Ovary (tissue), 9 donors: Measurements from ENCODE around the gene CARD8. TPM values are rescaled to one million over a fixed set of nuclear protein-coding genes. Genes with fewer than 3 reads are reported as not detected.

Source experiments
- DNase-seq, 5 donors: peaks; one replicate each; pipeline ENCODE4 v3.0.0-alpha.2; 2019 to 2020
- H3K27ac ChIP-seq, 2 donors: fragments of 200-600 bp; one replicate each; pipeline versions ENCODE4 v1.5.1 to v1.8.0; 2019 to 2022
- H3K27me3 ChIP-seq: fragments of 200-600 bp; one replicate; pipeline ENCODE4 v1.8.0; 2022
- H3K36me3 ChIP-seq: fragments of 200-600 bp; sonication (generic); one replicate; pipeline ENCODE4 v1.5.1; 2019
- H3K4me1 ChIP-seq: one replicate; pipeline ENCODE4 v1.8.1; 2013; ENCODE audit warnings: mild to moderate bottlenecking, moderate library complexity; ENCODE audit not compliant: insufficient read depth
- H3K4me3 ChIP-seq: fragments of 200-600 bp; sonication (generic); one replicate; pipeline ENCODE4 v1.5.1; 2017
- H3K9me3 ChIP-seq, 2 donors: fragments of 200-600 bp in 1 of 2; sonication (generic) in 1 of 2; one replicate each; pipeline versions ENCODE4 v1.5.1 to v1.8.1; 2013 to 2019; ENCODE audit warnings: mild to moderate bottlenecking in 1 of 2, moderate library complexity in 1 of 2
- CTCF ChIP-seq, 3 donors: fragments of 450-650 bp in 2 of 3; fragments of 200-600 bp in 1 of 3; IDR thresholded peaks; one replicate each; pipeline versions ENCODE4 v1.5.1 to v1.8.0; 2016 to 2022; ENCODE audit warnings: antibody characterized with exemption in 3 of 3, mild to moderate bottlenecking in 1 of 3
- EP300 ChIP-seq: sonication (generic); formaldehyde crosslinking; IDR thresholded peaks from one replicate; pipeline ENCODE4 v1.6.1; 2017; ENCODE audit warnings: antibody characterized with exemption
- POLR2A ChIP-seq: fragments of 450-650 bp; IDR thresholded peaks from one replicate; pipeline ENCODE4 v1.6.1; 2017; ENCODE audit warnings: antibody characterized with exemption, mild to moderate bottlenecking, moderate library complexity
- WGBS, 3 donors: extraction: QIAGEN DNeasy Blood & Tissue Kit in 1 of 3; methylation state at CpG; one replicate each; pipeline versions ENCODE4 v1.1.5 to v1.1.7; 2013 to 2017; 5-methylcytosine and 5-hydroxymethylcytosine counted together
- intact Hi-C, 4 donors: fragments of 100-400 bp; cut with DNase I; formaldehyde crosslinking; loops; one replicate each; pipeline versions ENCODE4 v1.11.0 to v1.15.1; 2022 to 2023
- polyA plus RNA-seq, 2 donors: library from polyadenylated mRNA; stranded (reverse); fragments of 200-250 nt in 1 of 2; fragments of 350-450 nt in 1 of 2; fragmentation: Illumina TruSeq in 1 of 2; extraction: RNeasy Lipid Tissue Mini Kit (QIAGEN cat#74804) in 1 of 2; gene quantifications; one replicate each; pipeline ENCODE4 v1.2.3, GENCODE V29; 2013 to 2014
- total RNA-seq, 7 donors: library from RNA; depleted of rRNA in 2 of 7; stranded (reverse); fragments of >200 nt in 2 of 7; fragmentation: NEBNext Ultra II Directional in 3 of 7; extraction: Animal tissue kit (Norgen Biotek cat#: 25700) in 3 of 7; gene quantifications; one replicate each; pipeline versions ENCODE4 v1.1.0 to v1.2.4, GENCODE V29; 2016 to 2023
- donor health status: DM: no; HTN: no; CAD: no; lungs with moderate emphysema.
- donor health status: DM: no; HTN: no; CAD: no.
- donor health status: Bipolar disorder and iron deficiency.
- donor health status: DM: yes; HTN: yes; CAD: no.
- donor health status: DM: no; HTN: no; CAD: no.
- donor health status: DM: yes; HTN: yes; CAD: no.

Gene CARD8
- total and polyA plus RNA-seq, 9 donors = 10.0 to 48.0 (median 24.9) TPM

- intact Hi-C loops = no loop called here
- no peak for DNase-seq
These were observed 81.2 kb downstream of the CARD8 start for GRCh38 chr19:48174445-48175030.

DNA sequence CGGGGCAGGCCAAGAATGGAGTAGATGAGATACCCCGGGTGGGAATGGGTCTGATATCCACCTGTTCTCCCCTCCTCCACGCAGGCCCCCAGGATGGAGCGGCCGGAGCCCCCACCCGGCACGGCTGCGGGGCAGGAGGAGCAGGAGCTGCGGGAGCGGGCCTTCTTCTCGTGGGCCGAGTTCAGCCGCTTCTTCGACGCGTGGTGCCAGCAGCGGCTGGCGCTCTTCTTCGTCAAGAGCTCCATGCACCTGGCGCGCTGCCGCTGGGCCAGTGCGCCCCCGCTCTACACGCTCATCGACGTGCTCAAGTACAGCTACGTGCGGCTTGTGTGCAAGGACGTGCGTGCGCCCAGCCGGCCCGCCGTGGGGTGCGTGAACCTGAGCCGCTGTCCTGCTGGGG, 84.0 kb downstream of the CARD8 start:
- H3K9me3 ChIP-seq = no peaks in the 10 kb centered on the region
- peak in 3 of 5 donors; percentile 43 to 52 (median 47) for DNase-seq
- no peak for TF ChIP-seq EP300
- TF ChIP-seq POLR2A = no peak
- TF ChIP-seq CTCF (IDR thresholded peaks at IDR 0.05) = no peak
- no peaks in the 10 kb centered on the region for H3K36me3 ChIP-seq
- H3K4me1 ChIP-seq = no peaks in the 10 kb centered on the region
- 71 to 85% (median 79%) methylated on average over 36 to 37 of the region's 37 CpGs for WGBS, 3 donors
- H3K27ac ChIP-seq = no peak overlapping the region
- intact Hi-C loops = no loop called here
- H3K4me3 ChIP-seq = no peak overlapping the region
- H3K27me3 ChIP-seq = no peaks in the 10 kb centered on the region

More at GRCh38 chr19:48174445-48175030, 81.2 kb downstream of the CARD8 start:
- Histone ChIP-seq H3K9me3 (no peaks in the 10 kb centered on the region), H3K27me3 (no peaks in the 10 kb centered on the region), H3K27ac (no peak overlapping the region), H3K36me3 (no peaks in the 10 kb centered on the region), H3K4me1 (no peaks in the 10 kb centered on the region), H3K4me3 (no peak overlapping the region)
- TF ChIP-seq POLR2A (no peak), EP300 (no peak), CTCF (IDR thresholded peaks at IDR 0.05) (no peak)
- WGBS, 3 donors = 78 to 89% (median 82%) methylated on average over 6 of the region's 6 CpGs

DNA sequence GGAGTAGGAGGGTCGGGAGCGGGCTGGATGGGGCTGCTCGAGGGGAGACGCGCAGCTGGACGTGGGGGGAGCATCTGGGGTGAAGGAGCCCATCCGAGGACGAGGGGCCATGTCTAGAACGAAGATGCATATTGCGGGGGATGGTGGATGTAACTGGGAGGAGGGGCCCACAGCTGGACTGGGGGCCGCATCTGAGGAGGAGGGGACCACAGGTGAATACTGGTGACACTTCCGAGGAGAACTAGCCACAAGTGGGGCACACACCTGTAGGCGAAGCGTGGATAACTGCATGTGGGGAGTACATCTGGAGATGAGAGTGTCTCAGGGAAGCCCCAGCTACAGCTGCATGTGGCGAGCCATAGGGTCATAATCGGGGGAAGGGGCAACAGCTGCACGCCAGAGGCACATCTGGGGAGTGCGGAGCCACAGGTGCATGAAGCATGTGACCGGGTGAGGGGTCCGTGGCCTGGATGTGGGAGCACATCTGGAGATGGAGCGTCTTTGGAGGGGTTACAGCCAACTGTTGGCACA, 84.8 kb downstream of the CARD8 start:
- 1 to 2% (median 2%) methylated on average over 21 of the region's 21 CpGs for WGBS, 3 donors
- TF ChIP-seq EP300 = no peak
- no peak for TF ChIP-seq CTCF (IDR thresholded peaks at IDR 0.05)
- TF ChIP-seq POLR2A = no peak
- Histone ChIP-seq H3K9me3 (no peaks in the 10 kb centered on the region), H3K27me3 (no peaks in the 10 kb centered on the region), H3K4me1 (no peaks in the 10 kb centered on the region), H3K36me3 (no peaks in the 10 kb centered on the region), H3K4me3 (peak overlapping the region; percentile 84), H3K27ac (peak overlapping the region in 1 of 2 donors; percentile 96)
- DNase-seq = peak in 1 of 5 donors; percentile 57
- intact Hi-C loops = no loop called here

GRCh38 chr19:48169939-48170803, 85.5 kb downstream of the CARD8 start, which contains the start of the genes LIG1 and ZSWIM9:
Gene LIG1, minus strand, starts transcription at chr19:48170344. Its CDS starts 4,778 bp downstream, at chr19:48165566.
Gene ZSWIM9, plus strand, starts transcription at chr19:48170680. Its CDS starts 1,123 bp downstream, at chr19:48171803.
- peak within 1 kb of the TSS; percentile 84 for H3K4me3 ChIP-seq
- no peaks in the 10 kb centered on the region for H3K4me1 ChIP-seq
- TF ChIP-seq EP300 (no peak), POLR2A (no peak), CTCF (IDR thresholded peaks at IDR 0.05) (peak in 1 of 3 donors; percentile 16)
- H3K9me3 ChIP-seq = no peaks in the 10 kb centered on the region
- peak within 1 kb of the TSS; percentile 76 to 96 for H3K27ac ChIP-seq
- intact Hi-C loops = no loop called here
- H3K36me3 ChIP-seq = no peaks in the 10 kb centered on the region
- whole genome bisulfite sequencing, 3 donors = 0 to 1% (median 1%) methylated on average over 65 to 82 of the region's 82 CpGs
- peak; percentile 91 to 95 (median 92) for DNase-seq
- no peaks in the 10 kb centered on the region for H3K27me3 ChIP-seq
